NB4 (cell line): ENCODE results near the gene PLA2G4E.

ENCODE experiments used
- CTCF ChIP-seq: IDR thresholded peaks from one replicate; pipeline ENCODE4 v1.5.1; 2012; ENCODE audit warnings: low read depth, low read length
- POLR2A ChIP-seq: IDR thresholded peaks from 2 replicates; pipeline ENCODE4 v1.6.1; 2011; ENCODE audit warnings: mild to moderate bottlenecking; ENCODE audit not compliant: insufficient read length; ENCODE audit errors: extremely low read depth

DNA sequence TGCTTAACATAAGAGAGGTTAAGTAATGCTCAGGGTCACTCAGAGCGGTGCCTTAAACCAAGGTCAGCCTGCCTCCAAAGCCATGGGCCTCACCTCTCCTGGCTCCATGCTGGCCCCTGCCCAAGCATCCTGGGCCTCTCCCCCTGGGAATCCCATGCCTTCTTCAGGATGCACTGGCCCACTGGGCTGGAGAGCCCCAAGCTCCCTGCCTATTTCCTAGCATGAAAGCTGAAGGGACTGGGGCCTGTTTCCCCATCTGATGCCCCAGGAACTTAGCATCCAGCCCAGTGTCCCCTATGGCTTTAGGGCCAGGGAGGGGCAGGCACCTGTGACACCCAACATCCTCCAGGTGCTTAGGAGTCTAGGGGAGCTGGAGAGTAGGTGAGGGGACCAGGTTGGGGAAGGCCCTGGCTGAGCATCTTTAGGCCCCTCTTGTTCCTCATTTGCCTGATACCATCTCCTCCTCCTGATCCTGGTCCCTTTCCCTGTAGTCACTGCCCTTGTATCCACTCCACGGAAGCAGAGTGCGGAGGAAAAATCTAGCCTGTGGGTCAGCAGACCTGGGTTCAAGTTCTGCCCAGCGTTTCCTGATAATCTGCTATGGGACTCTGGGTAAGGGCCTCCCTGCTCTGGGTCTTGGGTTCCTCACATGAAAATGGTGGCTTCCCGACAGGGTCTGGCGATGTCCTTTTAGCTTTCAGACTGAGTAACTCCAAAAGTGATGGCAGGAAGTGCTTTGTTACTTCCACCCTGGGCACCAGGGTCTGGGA, 77.1 kb downstream of the PLA2G4E start:
- TF ChIP-seq CTCF, result no peak
- no peak for TF ChIP-seq POLR2A
